ENCODE measurements around the gene EPB41. TPM values are rescaled to one million over a fixed set of nuclear protein-coding genes. Genes with fewer than 3 reads are reported as not detected.

EPB41 gene
- total RNA-seq, 4 donors from 2014 or later = 16.7 to 30.8 (median 21.7) TPM

DNA sequence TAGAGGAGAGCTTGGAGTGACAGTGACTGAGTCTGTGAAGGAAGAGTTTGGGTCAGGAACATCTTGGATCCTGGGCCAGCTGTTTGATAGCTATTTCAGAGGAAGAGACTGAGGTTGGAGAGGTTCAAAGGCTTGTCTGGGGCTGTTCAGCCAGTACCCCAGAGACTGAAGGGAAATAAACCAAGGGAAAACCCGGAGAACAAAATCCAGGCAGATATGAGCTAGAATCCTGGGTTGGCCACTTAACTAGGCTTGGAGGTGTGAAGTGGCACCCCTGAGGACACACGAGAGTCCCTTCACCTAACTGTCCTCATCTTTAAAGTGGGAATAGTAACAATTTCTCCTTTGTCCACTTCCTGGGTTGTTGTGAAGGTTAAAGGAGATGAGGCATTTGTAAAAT lies 23.1 kb upstream of the EPB41 start:
- Histone ChIP-seq H3K4me1 (peaks cover 0 to 24% (median 5%) of the 10 kb centered on the region in 3 donors), H3K4me3 (no peak overlapping the region), H3K27ac (no peak overlapping the region), H3K36me3 (peaks cover 0 to 5% of the 10 kb centered on the region in 2 donors), H3K27me3 (no peaks in the 10 kb centered on the region), H3K9me3 (no peaks in the 10 kb centered on the region)
- no peak for ATAC-seq
- WGBS, 2 donors (ENCODE audit: low coverage in 1 of 2) = 73 to 82% methylated on average over 2 of the region's 2 CpGs
- no peak for TF ChIP-seq EP300 (IDR thresholded peaks at IDR 0.05)
- TF ChIP-seq POLR2A (IDR thresholded peaks at IDR 0.05) = no peak
- TF ChIP-seq POLR2AphosphoS5 (IDR thresholded peaks at IDR 0.05) = no peak
- TF ChIP-seq, protein P1, sequence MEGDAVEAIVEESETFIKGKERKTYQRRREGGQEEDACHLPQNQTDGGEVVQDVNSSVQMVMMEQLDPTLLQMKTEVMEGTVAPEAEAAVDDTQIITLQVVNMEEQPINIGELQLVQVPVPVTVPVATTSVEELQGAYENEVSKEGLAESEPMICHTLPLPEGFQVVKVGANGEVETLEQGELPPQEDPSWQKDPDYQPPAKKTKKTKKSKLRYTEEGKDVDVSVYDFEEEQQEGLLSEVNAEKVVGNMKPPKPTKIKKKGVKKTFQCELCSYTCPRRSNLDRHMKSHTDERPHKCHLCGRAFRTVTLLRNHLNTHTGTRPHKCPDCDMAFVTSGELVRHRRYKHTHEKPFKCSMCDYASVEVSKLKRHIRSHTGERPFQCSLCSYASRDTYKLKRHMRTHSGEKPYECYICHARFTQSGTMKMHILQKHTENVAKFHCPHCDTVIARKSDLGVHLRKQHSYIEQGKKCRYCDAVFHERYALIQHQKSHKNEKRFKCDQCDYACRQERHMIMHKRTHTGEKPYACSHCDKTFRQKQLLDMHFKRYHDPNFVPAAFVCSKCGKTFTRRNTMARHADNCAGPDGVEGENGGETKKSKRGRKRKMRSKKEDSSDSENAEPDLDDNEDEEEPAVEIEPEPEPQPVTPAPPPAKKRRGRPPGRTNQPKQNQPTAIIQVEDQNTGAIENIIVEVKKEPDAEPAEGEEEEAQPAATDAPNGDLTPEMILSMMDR (IDR thresholded peaks at IDR 0.05) = no peak

DNA sequence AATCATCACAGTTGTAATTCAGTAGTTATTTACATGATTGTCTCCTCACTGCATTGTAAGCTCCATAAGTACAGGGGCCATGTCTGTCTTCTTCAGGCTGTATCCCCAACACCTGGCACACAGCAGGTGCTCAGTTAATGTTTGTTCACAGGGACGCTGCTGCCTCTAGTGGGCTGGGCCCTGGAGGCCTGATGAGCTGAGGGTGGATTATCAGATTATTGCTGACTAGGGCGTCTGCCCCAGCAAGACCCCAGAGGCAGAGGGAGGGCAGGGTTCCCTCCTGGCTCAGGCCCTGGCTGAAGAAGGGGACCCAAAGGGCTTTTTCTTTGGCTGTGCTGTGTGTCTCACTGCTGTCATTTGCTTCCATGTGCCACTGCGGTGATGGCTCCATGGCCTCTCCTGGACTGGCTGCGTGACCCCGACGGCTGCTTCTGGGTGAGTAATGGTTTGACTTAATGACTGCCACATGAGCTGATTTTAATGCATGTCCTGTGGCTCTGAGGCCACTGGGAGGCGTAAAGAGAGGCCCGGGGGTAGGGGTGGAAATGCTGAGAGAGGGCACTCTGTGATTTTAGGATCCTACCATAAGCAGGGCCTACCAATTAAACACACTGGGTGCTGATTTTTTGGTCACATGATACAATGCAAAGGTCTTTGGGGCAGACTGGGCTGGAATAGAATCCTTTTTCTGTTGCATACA lies 20.8 kb upstream of the EPB41 start:
- Histone ChIP-seq H3K27ac (no peak overlapping the region), H3K9me3 (no peaks in the 10 kb centered on the region), H3K27me3 (no peaks in the 10 kb centered on the region), H3K4me3 (no peak overlapping the region), H3K4me1 (peaks cover 0 to 7% (median 6%) of the 10 kb centered on the region in 3 donors), H3K36me3 (peaks cover 0 to 5% of the 10 kb centered on the region in 2 donors)
- ATAC-seq = no peak
- no peak for TF ChIP-seq POLR2AphosphoS5 (IDR thresholded peaks at IDR 0.05)
- WGBS, 2 donors (ENCODE audit: low coverage in 1 of 2) = 48 to 67% methylated on average over 2 of the region's 8 CpGs

DNA sequence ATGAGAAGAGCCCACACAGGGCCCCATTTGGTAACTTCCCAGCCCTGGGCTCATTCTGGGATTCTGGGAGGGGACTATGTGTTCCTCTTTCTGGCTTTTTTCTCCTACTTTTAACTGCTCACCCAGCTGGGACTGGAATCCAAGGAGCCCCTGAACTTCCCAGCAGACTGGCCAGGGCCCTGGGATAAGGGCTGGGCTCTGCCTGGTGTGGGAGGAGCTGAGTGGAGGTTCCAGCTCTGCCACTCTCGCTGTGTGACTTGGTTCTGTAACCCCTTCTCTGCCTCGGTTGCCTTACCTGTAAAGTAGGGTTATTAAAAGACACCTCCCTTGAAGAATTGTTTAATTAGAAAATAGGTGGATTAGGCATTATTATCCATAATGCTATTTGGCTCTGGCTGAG lies 19.6 kb upstream of the EPB41 start:
- Histone ChIP-seq H3K27me3 (no peaks in the 10 kb centered on the region), H3K36me3 (peaks cover 0 to 5% of the 10 kb centered on the region in 2 donors), H3K4me3 (no peak overlapping the region), H3K27ac (no peak overlapping the region), H3K4me1 (peaks cover 0 to 18% (median 9%) of the 10 kb centered on the region in 3 donors), H3K9me3 (no peaks in the 10 kb centered on the region)
- no peak for ATAC-seq
- 79% methylated on average over 2 of the region's 2 CpGs; no CpG with 5 or more reads in 1 of the 2 donors for WGBS, 2 donors (ENCODE audit: low coverage in 1 of 2)
- TF ChIP-seq, protein P1 (IDR thresholded peaks at IDR 0.05) = no peak
- no peak for TF ChIP-seq POLR2AphosphoS5 (IDR thresholded peaks at IDR 0.05)
- TF ChIP-seq POLR2A (IDR thresholded peaks at IDR 0.05) = no peak
- no peak for TF ChIP-seq EP300 (IDR thresholded peaks at IDR 0.05)

DNA sequence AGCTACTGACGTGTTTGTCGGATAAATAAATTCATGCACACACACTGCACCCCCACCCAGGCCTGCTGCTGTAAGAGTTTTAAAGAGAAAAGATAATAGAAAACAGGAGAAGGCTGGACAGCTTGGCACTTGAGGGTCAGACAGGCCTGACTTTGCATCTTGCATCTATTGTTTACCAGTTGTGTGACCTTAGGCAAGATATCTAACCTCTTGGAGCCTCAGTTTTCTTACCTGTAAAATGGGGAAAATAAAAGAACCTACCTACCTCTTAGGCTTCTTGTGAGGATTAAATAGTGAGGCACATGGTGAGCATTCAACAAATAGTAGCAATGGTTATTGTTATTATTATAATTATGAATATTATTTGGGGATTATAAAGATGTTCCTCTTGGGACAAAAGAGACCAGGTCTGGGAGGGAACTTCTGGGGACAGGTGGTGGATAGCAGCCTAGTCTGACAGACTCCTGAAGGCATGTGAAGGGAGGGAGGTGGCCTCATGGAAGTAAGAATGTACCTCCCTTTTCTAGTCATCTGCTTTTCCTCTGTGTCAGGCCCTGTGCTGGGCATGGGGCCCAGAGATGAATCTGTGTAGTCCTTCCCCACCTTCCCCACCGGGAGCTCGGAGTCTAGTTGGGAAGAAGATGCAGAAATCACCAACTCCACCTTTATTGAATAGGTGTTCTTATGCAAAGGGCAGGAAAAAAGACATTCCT lies 18.3 kb upstream of the EPB41 start:
- Histone ChIP-seq H3K9me3 (no peaks in the 10 kb centered on the region), H3K27ac (no peak overlapping the region), H3K4me3 (no peak overlapping the region), H3K27me3 (no peaks in the 10 kb centered on the region), H3K4me1 (peaks cover 0 to 18% (median 9%) of the 10 kb centered on the region in 3 donors), H3K36me3 (peaks cover 0 to 5% of the 10 kb centered on the region in 2 donors)
- 91 to 100% methylated on average over 2 to 4 of the region's 4 CpGs for WGBS, 2 donors (ENCODE audit: low coverage in 1 of 2)
- TF ChIP-seq, protein P1 (IDR thresholded peaks at IDR 0.05) = no peak
- TF ChIP-seq POLR2A (IDR thresholded peaks at IDR 0.05) (no peak), POLR2AphosphoS5 (IDR thresholded peaks at IDR 0.05) (no peak), EP300 (IDR thresholded peaks at IDR 0.05) (no peak)
- ATAC-seq = no peak

DNA sequence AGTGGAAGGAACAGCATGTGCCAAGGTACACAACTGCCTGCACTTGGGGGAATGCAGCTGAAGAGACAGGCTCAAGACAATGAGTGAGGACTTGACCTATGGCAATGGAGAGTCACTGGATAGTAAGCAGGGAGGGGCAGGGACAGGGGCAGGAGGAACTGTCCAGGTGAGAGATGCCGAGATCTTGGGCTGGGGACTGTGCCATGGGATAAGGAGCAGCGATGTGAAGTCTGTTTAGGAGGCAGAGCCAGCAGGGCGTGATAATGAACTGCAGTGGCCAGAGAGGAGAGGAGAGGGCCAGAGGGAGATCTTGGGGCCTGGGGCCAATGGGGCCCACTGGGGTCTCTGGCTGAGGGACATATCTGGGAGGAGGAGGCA lies 17.8 kb upstream of the EPB41 start:
- no peak for TF ChIP-seq POLR2AphosphoS5 (IDR thresholded peaks at IDR 0.05)
- TF ChIP-seq POLR2A (IDR thresholded peaks at IDR 0.05) = no peak
- TF ChIP-seq EP300 (IDR thresholded peaks at IDR 0.05) = no peak
- TF ChIP-seq, protein P1 (IDR thresholded peaks at IDR 0.05) = no peak
- 43 to 50% methylated on average over 2 to 3 of the region's 3 CpGs for WGBS, 2 donors (ENCODE audit: low coverage in 1 of 2)
- no peaks in the 10 kb centered on the region for H3K27me3 ChIP-seq
- no peak overlapping the region for H3K4me3 ChIP-seq
- H3K4me1 ChIP-seq = peaks cover 0 to 18% (median 9%) of the 10 kb centered on the region in 3 donors
- H3K27ac ChIP-seq = no peak overlapping the region
- H3K36me3 ChIP-seq = peaks cover 0 to 5% of the 10 kb centered on the region in 2 donors
- no peaks in the 10 kb centered on the region for H3K9me3 ChIP-seq
- ATAC-seq = no peak
